ENCODE data around the gene IL18.
"Not testable (repeated sequence)": the region's sequence is repeated elsewhere in the genome, so short reads cannot be mapped to it uniquely, and the experiment has no call there.

IL18 gene

GRCh38 chr11:112163875-112164685 is at the start of gene IL18:
TSS of gene IL18 (minus strand) at chr11:112164094. CDS start at chr11:112155053, 9,041 bp downstream.
- no peak for DNase-seq (ENCODE audit: low read depth in 4 of 4, low spot score in 1 of 4)

GRCh38 chr11:112212710-112213109 is 48.8 kb upstream of the IL18 start:
- no peak for DNase-seq (ENCODE audit: low read depth in 4 of 4, low spot score in 1 of 4)

GRCh38 chr11:112212290-112212689 is 48.4 kb upstream of the IL18 start:
- no peak for DNase-seq (ENCODE audit: low read depth in 4 of 4, low spot score in 1 of 4)

GRCh38 chr11:112211536-112211935 is 47.6 kb upstream of the IL18 start:
- peak in 1 of 4 experiments; percentile 7 for DNase-seq (ENCODE audit: low read depth in 4 of 4, low spot score in 1 of 4)

- no peak for DNase-seq (ENCODE audit: low read depth in 4 of 4, low spot score in 1 of 4)
Measured at GRCh38 chr11:112210890-112211289, 47.0 kb upstream of the IL18 start.

GRCh38 chr11:112206071-112206470 is 42.2 kb upstream of the IL18 start:
- no peak for DNase-seq (ENCODE audit: low read depth in 4 of 4, low spot score in 1 of 4)

GRCh38 chr11:112200252-112200651 is 36.4 kb upstream of the IL18 start:
- DNase-seq (ENCODE audit: low read depth in 4 of 4, low spot score in 1 of 4) = no peak

GRCh38 chr11:112199101-112199500 is 35.2 kb upstream of the IL18 start:
- DNase-seq (ENCODE audit: low read depth in 4 of 4, low spot score in 1 of 4) = not testable (repeated sequence)

- DNase-seq (ENCODE audit: low read depth in 4 of 4, low spot score in 1 of 4) = no peak
Measured at GRCh38 chr11:112196519-112197087, 32.7 kb upstream of the IL18 start.

GRCh38 chr11:112195951-112196351 is 32.1 kb upstream of the IL18 start:
- DNase-seq (ENCODE audit: low read depth in 4 of 4, low spot score in 1 of 4) = no peak

- DNase-seq (ENCODE audit: low read depth in 4 of 4, low spot score in 1 of 4) = not testable (repeated sequence)
Measured at GRCh38 chr11:112195113-112195512, 31.2 kb upstream of the IL18 start.

GRCh38 chr11:112186304-112186703 is 22.4 kb upstream of the IL18 start:
- DNase-seq (ENCODE audit: low read depth in 4 of 4, low spot score in 1 of 4) = no peak

- DNase-seq (ENCODE audit: low read depth in 4 of 4, low spot score in 1 of 4) = no peak
Measured at GRCh38 chr11:112185883-112186282, 22.0 kb upstream of the IL18 start.

GRCh38 chr11:112182867-112183266 is 19.0 kb upstream of the IL18 start:
- DNase-seq (ENCODE audit: low read depth in 4 of 4, low spot score in 1 of 4) = no peak

- no peak for DNase-seq (ENCODE audit: low read depth in 4 of 4, low spot score in 1 of 4)
Measured at GRCh38 chr11:112179601-112180000, 15.7 kb upstream of the IL18 start.

- no peak for DNase-seq (ENCODE audit: low read depth in 4 of 4, low spot score in 1 of 4)
Measured at GRCh38 chr11:112178936-112179335, 15.0 kb upstream of the IL18 start.

GRCh38 chr11:112178428-112178827 is 14.5 kb upstream of the IL18 start:
- no peak for DNase-seq (ENCODE audit: low read depth in 4 of 4, low spot score in 1 of 4)

- no peak for DNase-seq (ENCODE audit: low read depth in 4 of 4, low spot score in 1 of 4)
Measured at GRCh38 chr11:112177589-112177988, 13.7 kb upstream of the IL18 start.

GRCh38 chr11:112176077-112176476 is 12.2 kb upstream of the IL18 start:
- no peak for DNase-seq (ENCODE audit: low read depth in 4 of 4, low spot score in 1 of 4)

- DNase-seq (ENCODE audit: low read depth in 4 of 4, low spot score in 1 of 4) = no peak
Measured at GRCh38 chr11:112175599-112175952, 11.7 kb upstream of the IL18 start.

GRCh38 chr11:112174789-112175598 is 11.1 kb upstream of the IL18 start, which contains the start of gene BCO2:
TSS of gene BCO2 (plus strand) at chr11:112175512. CDS start at chr11:112175602, 90 bp downstream.
- DNase-seq (ENCODE audit: low read depth in 4 of 4, low spot score in 1 of 4) = peak in 2 of 4 experiments; percentile 5 to 15

GRCh38 chr11:112173152-112173551 is 9.3 kb upstream of the IL18 start:
- DNase-seq (ENCODE audit: low read depth in 4 of 4, low spot score in 1 of 4) = no peak
